HG03064 (cell line): ENCODE measurements around the gene MFSD6L.
A peak's percentile ranks its signal among the peaks of the same experiment; 100 is the strongest.
"Not testable (repeated sequence)": the region's sequence is repeated elsewhere in the genome, so short reads cannot be mapped to it uniquely, and the experiment has no call there.

ENCODE experiments used
- ATAC-seq: cut with Tn5 transposase; IDR thresholded peaks from one replicate; pipeline ENCODE4 v1.9.1; 2021; ENCODE audit warnings: low read depth; ENCODE audit not compliant: unreplicated experiment

Gene MFSD6L

GRCh38 chr17:8826808-8827435 lies 27.8 kb upstream of the MFSD6L start:
- no peak for ATAC-seq

- no peak for ATAC-seq
Observed at GRCh38 chr17:8825802-8826201, 26.6 kb upstream of the MFSD6L start.

GRCh38 chr17:8823279-8823678 lies 24.1 kb upstream of the MFSD6L start:
- ATAC-seq, result no peak

GRCh38 chr17:8822401-8823035 lies 23.4 kb upstream of the MFSD6L start:
- ATAC-seq, result no peak

GRCh38 chr17:8821446-8822105 lies 22.4 kb upstream of the MFSD6L start:
- no peak for ATAC-seq

- ATAC-seq, result no peak
Observed at GRCh38 chr17:8820311-8821010, 21.3 kb upstream of the MFSD6L start.

- no peak for ATAC-seq
Observed at GRCh38 chr17:8818654-8819330, 19.6 kb upstream of the MFSD6L start.

GRCh38 chr17:8818047-8818446 lies 18.9 kb upstream of the MFSD6L start:
- ATAC-seq, result no peak

- ATAC-seq, result peak; percentile 61
Observed at GRCh38 chr17:8806926-8807550, 7.9 kb upstream of the MFSD6L start.

- ATAC-seq, result no peak
Observed at GRCh38 chr17:8806253-8806925, 7.2 kb upstream of the MFSD6L start.

- ATAC-seq, result not testable (repeated sequence)
Observed at GRCh38 chr17:8805396-8805795, 6.2 kb upstream of the MFSD6L start.

- no peak for ATAC-seq
Observed at GRCh38 chr17:8803531-8804420, 4.6 kb upstream of the MFSD6L start.

- ATAC-seq, result no peak
Observed at GRCh38 chr17:8801135-8801840, 2.1 kb upstream of the MFSD6L start.

- ATAC-seq, result no peak
Observed at GRCh38 chr17:8800656-8801055, 1.5 kb upstream of the MFSD6L start.

GRCh38 chr17:8799570-8800212 lies 526 bp upstream of the MFSD6L start:
- ATAC-seq, result no peak

GRCh38 chr17:8798176-8798845 lies 854 bp downstream of the MFSD6L start:
- ATAC-seq, result no peak

- ATAC-seq, result no peak
Observed at GRCh38 chr17:8797621-8798175, 1.5 kb downstream of the MFSD6L start.
